ENCODE measurements around the gene LRRC7.

GRCh38 chr1:69929308-69930057 lies 361.8 kb downstream of the LRRC7 start:
- TF ChIP-seq, protein P1, sequence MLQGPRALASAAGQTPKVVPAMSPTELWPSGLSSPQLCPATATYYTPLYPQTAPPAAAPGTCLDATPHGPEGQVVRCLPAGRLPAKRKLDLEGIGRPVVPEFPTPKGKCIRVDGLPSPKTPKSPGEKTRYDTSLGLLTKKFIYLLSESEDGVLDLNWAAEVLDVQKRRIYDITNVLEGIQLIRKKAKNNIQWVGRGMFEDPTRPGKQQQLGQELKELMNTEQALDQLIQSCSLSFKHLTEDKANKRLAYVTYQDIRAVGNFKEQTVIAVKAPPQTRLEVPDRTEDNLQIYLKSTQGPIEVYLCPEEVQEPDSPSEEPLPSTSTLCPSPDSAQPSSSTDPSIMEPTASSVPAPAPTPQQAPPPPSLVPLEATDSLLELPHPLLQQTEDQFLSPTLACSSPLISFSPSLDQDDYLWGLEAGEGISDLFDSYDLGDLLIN (CRISPR knock-in tag; IDR thresholded peaks at IDR 0.05; ENCODE audit: borderline replicate concordance) = no peak
- no peak for TF ChIP-seq SKI (IDR thresholded peaks at IDR 0.05; ENCODE audit: partially characterized antibody)
- no peak for TF ChIP-seq ARHGAP35 (CRISPR knock-in tag; IDR thresholded peaks at IDR 0.05; ENCODE audit: borderline replicate concordance)
- TF ChIP-seq, protein P2, sequence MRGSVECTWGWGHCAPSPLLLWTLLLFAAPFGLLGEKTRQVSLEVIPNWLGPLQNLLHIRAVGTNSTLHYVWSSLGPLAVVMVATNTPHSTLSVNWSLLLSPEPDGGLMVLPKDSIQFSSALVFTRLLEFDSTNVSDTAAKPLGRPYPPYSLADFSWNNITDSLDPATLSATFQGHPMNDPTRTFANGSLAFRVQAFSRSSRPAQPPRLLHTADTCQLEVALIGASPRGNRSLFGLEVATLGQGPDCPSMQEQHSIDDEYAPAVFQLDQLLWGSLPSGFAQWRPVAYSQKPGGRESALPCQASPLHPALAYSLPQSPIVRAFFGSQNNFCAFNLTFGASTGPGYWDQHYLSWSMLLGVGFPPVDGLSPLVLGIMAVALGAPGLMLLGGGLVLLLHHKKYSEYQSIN (CRISPR knock-in tag; IDR thresholded peaks at IDR 0.05; ENCODE audit: borderline replicate concordance) = no peak
- no peak for TF ChIP-seq TGIF2 (CRISPR knock-in tag; IDR thresholded peaks at IDR 0.05)

Data from HepG2 (cell line).